HepG2 (cell line): ENCODE data around the gene CLIC3. TPM values are rescaled to one million over a fixed set of nuclear protein-coding genes. Genes with fewer than 3 reads are reported as not detected.

ENCODE experiments used
- ATF2 ChIP-seq: sonication (generic); formaldehyde crosslinking; IDR thresholded peaks from 2 replicates; pipeline ENCODE4 v1.4.0; 2020; ENCODE audit warnings: missing genetic modification reagents
- ATF6 ChIP-seq: sonication (generic); formaldehyde crosslinking; conservative IDR thresholded peaks from 2 replicates; pipeline ENCODE4 v1.4.0; 2020; ENCODE audit warnings: missing genetic modification reagents
- ATF7-NPFF ChIP-seq: sonication (generic); formaldehyde crosslinking; IDR thresholded peaks from 2 replicates; pipeline ENCODE4 v1.8.1; 2023; ENCODE audit warnings: mild to moderate bottlenecking, low read depth, missing genetic modification reagents, moderate library complexity
- CBX1 ChIP-seq: IDR thresholded peaks from one replicate; pipeline ENCODE4 v1.6.1; 2016; ENCODE audit warnings: antibody characterized with exemption, low read depth
- KLF11 ChIP-seq: IDR thresholded peaks from 2 replicates; pipeline ENCODE4 v1.6.1; 2016; ENCODE audit warnings: missing compliant biosample characterization
- RCOR2 ChIP-seq: IDR thresholded peaks from 2 replicates; pipeline ENCODE4 v1.6.1; 2016; ENCODE audit warnings: missing biosample characterization, missing genetic modification reagents
- RFXAP ChIP-seq: sonication (generic); formaldehyde crosslinking; IDR thresholded peaks from 2 replicates; pipeline ENCODE4 v1.4.0; 2020; ENCODE audit warnings: missing genetic modification reagents, borderline replicate concordance
- ZBTB4 ChIP-seq: sonication (generic); formaldehyde crosslinking; IDR thresholded peaks from 2 replicates; pipeline ENCODE4 v1.4.0; 2020; ENCODE audit warnings: missing genetic modification reagents, mild to moderate bottlenecking, borderline replicate concordance
- ZBTB8A ChIP-seq: sonication (generic); formaldehyde crosslinking; IDR thresholded peaks from 2 replicates; pipeline ENCODE4 v1.4.0; 2020; ENCODE audit warnings: mild to moderate bottlenecking, low read depth, missing genetic modification reagents, borderline replicate concordance
- ZNF580 ChIP-seq: IDR thresholded peaks from 2 replicates; pipeline ENCODE4 v1.6.1; 2016; ENCODE audit warnings: low read depth, borderline replicate concordance
- polyA plus RNA-seq, 8 experiments: library from polyadenylated mRNA; depleted of rRNA in 3 of 8; stranded (reverse) in 7 of 8; unstranded in 1 of 8; fragments of >200 nt; fragmentation: Illumina TruSeq in 4 of 8; extraction: Trizol in 4 of 8; gene quantifications; 2 replicates each; pipeline versions ENCODE4 v1.2.1 to v1.2.3, GENCODE V29; 2011 to 2016; ENCODE audit warnings: low read depth in 4 of 8, missing spikeins in 1 of 8, mixed read lengths in 1 of 8; ENCODE audit not compliant: insufficient read depth in 1 of 8
- total RNA-seq, 5 experiments: library from RNA; depleted of rRNA; stranded (reverse); fragments of >200 nt; fragmentation: Illumina TruSeq; extraction: Trizol; gene quantifications; 2 replicates each; pipeline ENCODE4 v1.2.3, GENCODE V29; 2016; ENCODE audit warnings: low read depth in 1 of 5
- TF ChIP-seq, protein P1 (sequence below): IDR thresholded peaks from 2 replicates; pipeline ENCODE4 v1.6.1; 2016; ENCODE audit warnings: low read depth
- TF ChIP-seq, protein P2 (sequence below): fragments of 450-650 bp; IDR thresholded peaks from 2 replicates; pipeline ENCODE4 v1.6.1; 2016

The CLIC3 gene
- total and polyA plus RNA-seq, 2 of the 13 experiments (the other 11 are each of a cell fraction or from before 2014, with no cell fraction given), result 0.51 to 1.5 TPM

- TF ChIP-seq ATF6 (CRISPR knock-in tag) (no peak), ATF2 (CRISPR knock-in tag) (peak; percentile 17), ZBTB8A (no peak), RFXAP (0 out of 2 replicates have a peak, but pooled peaks have one; percentile 14), CBX1 (peak; percentile 60), ATF7-NPFF (CRISPR knock-in tag) (no peak; the same call in 1 of the 2 replicates), ZNF580 (0 out of 2 replicates have a peak, but pooled peaks have one; percentile 77), ZBTB4 (CRISPR knock-in tag) (no peak), KLF11 (CRISPR knock-in tag) (peak; percentile 9; the same call in 1 of the 2 replicates), RCOR2 (CRISPR knock-in tag) (no peak)
- TF ChIP-seq, protein P1, sequence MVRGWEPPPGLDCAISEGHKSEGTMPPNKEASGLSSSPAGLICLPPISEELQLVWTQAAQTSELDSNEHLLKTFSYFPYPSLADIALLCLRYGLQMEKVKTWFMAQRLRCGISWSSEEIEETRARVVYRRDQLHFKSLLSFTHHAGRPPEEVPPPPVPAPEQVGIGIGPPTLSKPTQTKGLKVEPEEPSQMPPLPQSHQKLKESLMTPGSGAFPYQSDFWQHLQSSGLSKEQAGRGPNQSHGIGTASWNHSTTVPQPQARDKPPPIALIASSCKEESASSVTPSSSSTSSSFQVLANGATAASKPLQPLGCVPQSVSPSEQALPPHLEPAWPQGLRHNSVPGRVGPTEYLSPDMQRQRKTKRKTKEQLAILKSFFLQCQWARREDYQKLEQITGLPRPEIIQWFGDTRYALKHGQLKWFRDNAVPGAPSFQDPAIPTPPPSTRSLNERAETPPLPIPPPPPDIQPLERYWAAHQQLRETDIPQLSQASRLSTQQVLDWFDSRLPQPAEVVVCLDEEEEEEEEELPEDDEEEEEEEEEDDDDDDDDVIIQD (CRISPR knock-in tag), result no peak
- TF ChIP-seq, protein P2, sequence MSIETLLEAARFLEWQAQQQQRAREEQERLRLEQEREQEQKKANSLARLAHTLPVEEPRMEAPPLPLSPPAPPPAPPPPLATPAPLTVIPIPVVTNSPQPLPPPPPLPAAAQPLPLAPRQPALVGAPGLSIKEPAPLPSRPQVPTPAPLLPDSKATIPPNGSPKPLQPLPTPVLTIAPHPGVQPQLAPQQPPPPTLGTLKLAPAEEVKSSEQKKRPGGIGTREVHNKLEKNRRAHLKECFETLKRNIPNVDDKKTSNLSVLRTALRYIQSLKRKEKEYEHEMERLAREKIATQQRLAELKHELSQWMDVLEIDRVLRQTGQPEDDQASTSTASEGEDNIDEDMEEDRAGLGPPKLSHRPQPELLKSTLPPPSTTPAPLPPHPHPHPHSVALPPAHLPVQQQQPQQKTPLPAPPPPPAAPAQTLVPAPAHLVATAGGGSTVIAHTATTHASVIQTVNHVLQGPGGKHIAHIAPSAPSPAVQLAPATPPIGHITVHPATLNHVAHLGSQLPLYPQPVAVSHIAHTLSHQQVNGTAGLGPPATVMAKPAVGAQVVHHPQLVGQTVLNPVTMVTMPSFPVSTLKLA, result peak; percentile 51; the same call in 1 of the 2 replicates
Observed at GRCh38 chr9:136949817-136950655, 46.3 kb downstream of the CLIC3 start (continued).
